HG02642 (cell line): ENCODE results near the gene SPATC1L.

Source experiments
- ATAC-seq: cut with Tn5 transposase; IDR thresholded peaks from one replicate; pipeline ENCODE4 v1.9.1; 2021; ENCODE audit warnings: mild to moderate bottlenecking; ENCODE audit not compliant: unreplicated experiment, poor library complexity

SPATC1L gene

DNA sequence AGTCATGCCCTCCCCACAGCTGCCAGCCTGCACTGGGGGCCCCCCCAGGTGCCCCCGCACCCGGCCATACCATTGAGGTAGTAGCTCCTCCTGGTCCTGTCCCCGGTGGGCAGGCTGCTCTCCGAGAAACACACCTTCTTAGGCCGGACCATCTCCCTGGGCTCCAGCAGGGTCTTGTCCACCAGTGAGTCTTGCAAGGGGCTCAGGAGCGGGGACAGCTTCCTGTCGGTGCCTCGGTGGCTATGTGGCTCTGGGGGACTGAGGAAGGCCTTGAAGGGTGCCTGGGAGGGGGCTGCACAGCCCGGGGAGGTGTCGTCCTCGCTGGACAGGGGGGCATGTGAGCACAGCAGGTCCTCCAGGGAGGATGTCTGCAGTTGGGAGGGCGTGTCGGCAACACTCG lies 16.0 kb downstream of the SPATC1L start:
- ATAC-seq: no peak

- ATAC-seq: no peak
Observed at GRCh38 chr21:46165098-46165497, 19.2 kb downstream of the SPATC1L start.

GRCh38 chr21:46163380-46163779 lies 20.9 kb downstream of the SPATC1L start:
- no peak for ATAC-seq

DNA sequence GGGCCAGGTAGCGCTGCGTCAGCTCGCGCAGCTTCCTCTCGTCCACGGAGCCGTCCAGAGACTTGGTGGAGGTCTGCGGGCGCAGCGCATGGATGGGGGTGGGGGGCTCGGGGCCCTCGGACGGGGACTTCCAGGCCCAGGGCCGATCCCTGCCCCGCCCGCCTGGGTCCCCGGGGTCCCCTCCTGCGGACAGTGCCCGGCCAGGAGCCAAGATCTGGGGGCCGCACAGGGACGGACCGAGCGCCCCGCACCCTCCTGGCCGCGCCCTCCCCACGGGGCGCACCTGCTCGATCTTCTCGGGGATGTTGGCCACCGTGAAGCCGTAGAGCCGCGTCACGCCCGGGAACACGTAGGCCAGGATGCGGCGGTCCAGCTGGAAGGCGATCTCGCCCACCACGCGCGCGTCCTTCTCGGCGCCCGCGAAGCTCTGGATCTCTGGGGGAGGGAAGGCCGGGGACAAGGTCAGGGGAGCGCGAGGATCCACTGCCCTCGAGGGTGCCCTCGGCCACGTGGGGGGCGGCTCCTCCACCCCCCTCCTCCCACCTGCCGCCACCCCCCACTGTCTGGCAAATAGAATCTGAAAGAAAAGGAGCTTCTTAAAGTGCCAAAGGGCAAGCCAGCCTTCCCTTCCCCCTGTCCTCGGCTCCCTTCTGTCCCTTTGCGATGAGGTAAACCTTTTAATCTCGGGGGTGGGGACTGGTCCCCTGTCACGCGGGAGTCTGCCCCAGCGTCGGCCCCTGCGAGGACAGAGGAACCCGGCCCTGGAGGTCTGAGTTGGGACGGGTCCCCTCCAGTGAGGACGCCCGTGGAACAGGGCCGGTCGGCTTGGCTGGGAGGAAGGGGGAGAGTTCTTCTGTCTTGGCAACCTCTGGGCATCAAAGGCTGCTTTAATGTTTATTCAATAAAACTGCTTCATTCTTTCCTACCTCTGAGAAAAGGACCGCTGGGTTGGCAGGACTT lies 22.3 kb downstream of the SPATC1L start:
- no peak for ATAC-seq

GRCh38 chr21:46160907-46161632 lies 23.2 kb downstream of the SPATC1L start:
- no peak for ATAC-seq

GRCh38 chr21:46160657-46160906 lies 23.7 kb downstream of the SPATC1L start:
- ATAC-seq: no peak

DNA sequence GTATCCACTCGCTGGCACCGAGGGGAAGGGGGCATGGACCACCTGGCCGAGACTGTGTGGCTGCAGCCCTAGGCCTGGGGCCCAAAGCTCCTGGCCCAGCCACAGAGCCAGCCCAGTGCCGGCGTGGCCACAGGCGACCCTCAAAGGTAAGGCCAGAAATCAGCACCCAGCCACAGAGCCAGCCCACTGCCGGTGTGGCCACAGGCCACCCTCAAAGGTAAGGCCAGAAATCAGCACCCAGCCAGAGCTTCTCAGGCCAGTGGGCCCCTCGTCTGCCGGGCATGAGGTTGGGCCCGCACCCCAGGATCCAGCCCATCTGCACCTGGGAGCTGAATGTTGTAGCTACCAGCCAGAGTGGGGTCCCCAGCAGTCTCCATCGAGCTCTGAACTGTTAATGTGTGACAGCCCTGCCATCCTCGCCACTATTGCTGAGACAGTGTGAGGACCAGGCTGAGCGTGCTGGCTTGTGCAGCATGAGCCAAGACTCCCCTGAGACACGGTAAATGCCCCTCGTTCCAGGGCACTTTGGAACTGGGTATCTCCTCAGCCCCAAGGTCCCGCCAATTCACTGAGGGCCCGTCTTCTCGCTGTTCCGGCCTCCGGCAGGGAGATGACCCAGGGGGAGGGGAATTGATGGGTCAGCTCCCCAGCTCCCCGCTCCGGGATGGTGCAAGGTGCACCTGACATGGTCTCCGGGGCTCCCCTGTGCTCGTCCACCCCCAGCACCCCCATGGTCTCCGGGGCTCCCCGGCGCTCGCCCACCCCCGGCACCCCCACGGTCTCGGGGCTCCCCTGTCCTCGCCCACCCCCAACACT lies 24.2 kb downstream of the SPATC1L start:
- no peak for ATAC-seq

- no peak for ATAC-seq
Observed at GRCh38 chr21:46159390-46159789, 24.9 kb downstream of the SPATC1L start.

GRCh38 chr21:46158666-46159300 lies 25.5 kb downstream of the SPATC1L start:
- ATAC-seq: no peak

- no peak for ATAC-seq
Observed at GRCh38 chr21:46157987-46158451, 26.2 kb downstream of the SPATC1L start.

DNA sequence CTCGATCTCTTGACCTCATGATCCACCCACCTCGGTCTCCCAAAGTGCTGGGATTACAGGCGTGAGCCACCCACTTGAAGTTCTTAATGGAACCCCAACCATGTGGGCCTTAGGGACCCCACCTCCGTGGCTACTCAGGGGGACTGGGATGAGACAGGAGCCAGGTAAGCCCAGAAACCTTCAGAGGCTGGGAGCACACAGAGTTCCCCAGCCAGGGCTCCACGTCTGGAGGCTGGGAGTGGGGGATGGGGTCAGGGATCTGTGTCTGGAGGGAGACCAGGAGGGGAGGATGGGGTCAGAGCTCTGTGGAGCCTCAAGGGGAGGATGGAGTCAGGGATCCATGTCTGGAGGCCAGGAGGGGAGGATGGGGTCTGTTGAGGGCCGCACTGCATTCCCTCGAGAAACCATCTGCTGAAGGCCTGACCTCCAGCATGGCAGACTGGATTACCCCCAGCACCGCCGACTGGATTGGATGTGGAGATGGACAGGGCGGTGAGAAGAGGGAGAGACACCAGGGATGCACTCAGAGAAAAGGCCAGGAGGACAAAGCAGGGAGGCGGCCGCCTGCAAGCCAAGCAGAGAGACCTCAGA lies 26.8 kb downstream of the SPATC1L start:
- ATAC-seq: no peak

GRCh38 chr21:46156678-46157077 lies 27.6 kb downstream of the SPATC1L start:
- ATAC-seq: no peak

- ATAC-seq: no peak
Observed at GRCh38 chr21:46156378-46156645, 27.9 kb downstream of the SPATC1L start.

DNA sequence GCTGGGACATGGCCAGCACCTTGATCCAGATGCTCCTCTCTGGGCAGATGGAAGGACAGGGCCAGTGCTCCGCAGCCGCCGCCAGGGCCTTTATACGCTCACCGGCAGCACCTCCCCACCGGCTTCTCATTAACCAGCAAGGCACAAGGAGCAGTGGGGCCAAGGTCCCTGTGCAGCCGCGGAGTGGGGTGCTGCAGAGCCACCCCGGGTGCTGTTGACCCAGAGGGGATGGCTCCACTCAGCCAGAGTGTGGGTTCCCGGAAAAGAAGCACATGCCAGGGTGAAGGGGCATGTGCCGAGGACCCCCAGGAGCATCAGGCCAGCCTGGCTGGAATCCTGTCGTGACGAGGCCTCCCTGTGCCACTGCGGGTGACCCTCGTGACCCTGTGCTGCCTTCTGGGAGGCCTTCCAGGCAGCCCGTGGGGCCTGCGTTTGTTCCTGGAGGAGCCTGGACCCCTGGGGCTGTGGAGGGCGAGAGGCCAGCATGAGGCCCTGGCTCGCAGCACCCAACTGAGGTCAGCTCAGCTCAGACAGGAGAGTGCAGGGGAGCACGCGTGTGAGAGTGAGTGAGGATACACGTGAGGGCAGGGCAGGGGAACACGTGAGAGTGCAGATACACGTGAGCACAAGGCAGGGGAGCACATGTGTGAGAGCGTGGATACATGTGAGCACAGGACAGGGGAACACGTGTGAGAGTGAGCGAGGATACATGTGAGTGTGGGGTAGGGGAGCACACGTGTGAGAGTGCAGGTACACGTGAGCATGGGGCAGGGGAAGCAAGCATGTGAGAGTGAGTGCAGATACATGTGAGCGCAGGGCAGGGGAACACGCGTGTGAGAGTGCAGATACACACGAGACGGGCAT lies 28.5 kb downstream of the SPATC1L start, which contains the start of gene FTCD:
Gene FTCD (minus strand): TSS at position 66 of the 864 bp plus-strand sequence. CDS start 56 bp downstream, at position 10.
- ATAC-seq: no peak

DNA sequence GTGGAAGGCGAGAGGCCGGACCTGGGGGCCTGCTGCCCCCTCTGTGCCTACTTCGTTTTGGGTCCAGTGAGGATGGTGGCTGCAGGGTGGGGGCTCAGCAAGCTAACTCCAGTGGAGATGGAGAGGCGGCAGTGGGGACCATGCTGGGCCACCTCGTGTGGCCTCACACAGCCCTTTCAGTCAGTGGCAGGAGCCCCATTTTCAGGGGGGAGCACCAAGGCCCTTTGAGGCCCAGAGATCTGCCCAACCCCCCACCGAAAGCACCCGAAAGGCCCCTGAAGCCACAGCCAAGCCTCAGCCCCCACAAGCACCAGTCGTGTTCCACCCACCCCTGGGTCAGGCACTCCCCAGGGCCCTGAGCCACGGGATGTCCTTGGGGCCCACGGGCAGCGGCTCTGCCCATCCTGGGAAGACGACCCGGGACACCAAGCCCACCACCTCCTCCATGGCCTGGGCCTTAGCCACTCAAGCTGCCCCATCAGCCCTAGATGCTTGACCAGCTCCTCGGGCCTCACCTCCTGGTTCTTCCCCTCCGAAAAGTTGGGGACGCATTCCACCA lies 29.2 kb downstream of the SPATC1L start:
- no peak for ATAC-seq

- ATAC-seq: no peak
Observed at GRCh38 chr21:46154155-46154954, 29.9 kb downstream of the SPATC1L start.

DNA sequence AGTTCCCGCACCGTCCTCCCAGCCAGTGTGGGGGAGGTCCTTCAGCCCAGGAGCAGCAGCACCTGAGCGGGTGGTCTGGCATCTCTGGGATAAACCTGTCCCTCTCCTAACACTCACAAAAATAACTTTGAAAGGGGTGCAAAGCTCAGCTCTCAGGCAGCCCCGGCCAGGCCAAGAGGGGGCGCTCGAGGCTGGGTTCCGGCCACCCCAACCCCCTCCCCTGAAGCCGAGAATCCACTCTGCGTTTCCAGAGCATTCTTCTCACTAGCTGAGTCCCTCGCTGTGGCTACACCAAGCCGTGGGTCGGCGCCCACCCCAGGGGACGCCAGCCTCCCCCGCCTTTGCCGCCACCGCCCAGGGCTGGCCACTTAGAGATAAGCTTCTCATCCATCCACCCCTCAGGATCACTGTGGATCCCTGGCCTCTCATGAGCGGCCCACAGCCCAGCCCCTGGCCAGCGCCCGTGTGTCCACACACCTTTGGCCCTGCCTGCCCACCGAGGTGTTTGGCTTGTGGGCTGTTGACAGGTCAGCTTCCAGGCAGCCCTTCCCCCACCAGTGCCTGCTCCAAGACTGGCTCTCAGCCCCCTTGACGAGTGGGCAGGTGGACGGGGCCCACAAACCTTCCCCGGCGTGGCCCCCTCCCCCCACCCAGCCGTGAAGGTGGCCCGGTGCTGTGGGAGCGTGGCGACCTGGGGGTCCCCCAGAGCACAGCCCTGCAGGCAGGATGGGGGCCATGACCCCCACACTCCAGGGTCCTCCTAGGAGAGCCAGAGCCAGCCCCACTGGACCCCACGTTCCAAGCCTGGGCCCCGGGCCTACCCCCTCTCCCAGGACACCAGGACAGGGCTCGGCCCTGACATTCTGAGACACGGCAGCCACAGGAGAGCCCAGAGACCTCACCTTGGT lies 30.8 kb downstream of the SPATC1L start:
- no peak for ATAC-seq
